HUDEP-2 (cell line): ENCODE results near the gene PSAP.

Experiments used
- DNase-seq, 76 experiments: peaks; one replicate each; lab custom pipeline; 2025; ENCODE audit not compliant: unreplicated experiment in 76 of 76; lab: John Stamatoyannopoulos, UW

The PSAP gene

DNA sequence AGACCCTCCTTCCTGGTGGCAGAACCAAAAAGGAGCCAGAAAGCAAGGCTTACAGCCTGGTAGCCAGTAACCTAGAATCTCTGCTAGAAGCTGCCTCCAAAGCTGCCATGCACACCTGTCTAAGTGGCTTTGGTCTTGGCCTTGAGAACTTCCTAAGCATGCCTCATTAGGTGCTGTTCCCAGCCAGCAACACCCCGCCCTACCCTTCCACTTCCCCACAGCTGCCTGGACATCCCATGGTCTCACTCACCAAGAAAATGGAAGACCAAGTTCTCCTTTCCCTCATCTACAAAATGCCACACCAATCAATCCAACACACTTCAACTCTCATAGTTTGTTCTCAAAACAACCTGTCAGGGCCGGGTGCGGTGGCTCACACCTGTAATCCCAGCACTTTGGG is 4.2 kb downstream of the PSAP start:
- no peak for DNase-seq

DNA sequence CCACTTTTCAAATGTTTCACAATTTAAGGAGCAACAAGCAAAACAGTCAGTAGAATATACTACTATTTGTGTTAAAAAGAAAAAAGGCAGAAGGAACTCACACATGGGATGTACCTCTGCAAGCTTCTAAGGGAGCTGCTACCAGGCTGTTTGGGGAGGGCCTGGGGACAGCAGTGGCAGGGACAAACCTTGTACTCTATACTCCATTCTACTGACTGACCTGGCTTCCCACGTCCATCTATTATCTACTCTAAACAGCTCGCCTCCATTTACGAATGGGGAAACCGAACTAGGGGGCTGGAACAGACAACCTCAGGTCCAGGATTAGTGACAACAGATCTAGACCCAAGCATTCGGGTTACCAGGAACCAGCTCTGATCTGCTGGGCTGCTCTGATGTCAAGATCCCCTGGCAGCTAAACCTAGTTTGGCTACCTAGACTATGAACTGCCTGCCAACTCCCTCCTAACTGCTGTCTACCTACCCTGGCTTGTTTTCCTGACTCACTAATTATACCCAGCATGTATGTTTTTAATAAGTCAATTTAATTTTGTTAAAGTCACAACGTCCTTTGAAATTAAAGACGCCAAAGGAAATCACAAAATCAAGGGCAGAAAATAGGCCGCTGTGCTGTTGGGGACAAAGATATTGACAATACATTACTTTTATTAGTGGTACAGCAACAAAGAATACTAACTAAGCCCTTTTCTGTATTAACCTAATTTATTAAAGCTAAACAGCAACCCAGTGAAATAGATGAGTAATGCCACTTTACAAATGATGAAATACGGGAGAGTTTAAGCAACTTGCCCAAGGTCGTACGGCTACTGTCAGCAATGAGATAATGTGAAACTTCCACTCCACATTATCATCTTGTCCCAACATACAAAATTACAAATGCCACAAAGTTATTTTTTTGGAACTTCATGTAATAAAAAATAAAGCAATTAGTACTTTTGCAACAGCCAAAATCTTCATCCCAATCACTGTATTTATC is 5.3 kb downstream of the PSAP start:
- DNase-seq = no peak

GRCh38 chr10:71844695-71845094 is 6.4 kb downstream of the PSAP start:
- DNase-seq = no peak

DNA sequence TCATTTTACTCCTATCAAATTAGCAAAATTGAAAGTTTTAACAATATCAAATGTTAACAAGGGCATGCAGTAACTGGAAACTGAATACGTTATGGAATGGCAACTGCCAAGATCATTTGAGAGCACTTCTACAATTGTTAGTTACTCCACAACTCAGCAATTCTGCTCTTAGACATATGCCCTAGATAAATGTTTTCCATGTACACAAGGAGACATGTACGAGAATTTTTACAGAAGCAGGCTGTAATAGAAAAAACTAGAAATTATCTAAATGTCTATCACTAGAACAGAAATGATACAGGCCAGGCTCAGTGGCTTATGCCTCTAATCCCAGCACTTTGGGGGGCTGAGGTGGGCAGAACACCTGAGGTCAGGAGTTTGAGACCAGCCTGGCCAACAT is 7.0 kb downstream of the PSAP start:
- DNase-seq = no peak

- DNase-seq = no peak
These were observed 8.0 kb downstream of the PSAP start for GRCh38 chr10:71842856-71843686.

- no peak for DNase-seq
These were observed 8.6 kb downstream of the PSAP start for GRCh38 chr10:71842422-71842821.

DNA sequence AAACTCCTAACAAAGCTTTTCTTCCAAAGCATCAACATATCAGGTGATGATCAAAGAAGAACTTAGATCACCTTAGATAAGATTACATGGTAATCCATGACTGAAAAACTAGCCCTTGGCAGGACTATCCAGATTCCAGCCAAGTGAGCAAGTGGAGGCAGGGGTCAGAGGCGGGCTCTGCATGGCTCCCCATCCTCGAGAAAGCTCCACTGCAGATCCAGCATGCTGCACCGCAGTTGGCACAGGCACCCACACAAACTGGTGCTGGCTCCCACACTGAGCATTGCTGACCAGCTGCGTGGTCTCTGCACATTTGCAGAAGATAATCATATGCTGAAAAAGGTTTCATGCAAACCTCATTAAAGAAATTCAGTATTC is 10.1 kb downstream of the PSAP start:
- no peak for DNase-seq

GRCh38 chr10:71840177-71840957 is 10.7 kb downstream of the PSAP start:
- DNase-seq = peak in 22 of 76 experiments; percentile 8 to 44 (median 22)

DNA sequence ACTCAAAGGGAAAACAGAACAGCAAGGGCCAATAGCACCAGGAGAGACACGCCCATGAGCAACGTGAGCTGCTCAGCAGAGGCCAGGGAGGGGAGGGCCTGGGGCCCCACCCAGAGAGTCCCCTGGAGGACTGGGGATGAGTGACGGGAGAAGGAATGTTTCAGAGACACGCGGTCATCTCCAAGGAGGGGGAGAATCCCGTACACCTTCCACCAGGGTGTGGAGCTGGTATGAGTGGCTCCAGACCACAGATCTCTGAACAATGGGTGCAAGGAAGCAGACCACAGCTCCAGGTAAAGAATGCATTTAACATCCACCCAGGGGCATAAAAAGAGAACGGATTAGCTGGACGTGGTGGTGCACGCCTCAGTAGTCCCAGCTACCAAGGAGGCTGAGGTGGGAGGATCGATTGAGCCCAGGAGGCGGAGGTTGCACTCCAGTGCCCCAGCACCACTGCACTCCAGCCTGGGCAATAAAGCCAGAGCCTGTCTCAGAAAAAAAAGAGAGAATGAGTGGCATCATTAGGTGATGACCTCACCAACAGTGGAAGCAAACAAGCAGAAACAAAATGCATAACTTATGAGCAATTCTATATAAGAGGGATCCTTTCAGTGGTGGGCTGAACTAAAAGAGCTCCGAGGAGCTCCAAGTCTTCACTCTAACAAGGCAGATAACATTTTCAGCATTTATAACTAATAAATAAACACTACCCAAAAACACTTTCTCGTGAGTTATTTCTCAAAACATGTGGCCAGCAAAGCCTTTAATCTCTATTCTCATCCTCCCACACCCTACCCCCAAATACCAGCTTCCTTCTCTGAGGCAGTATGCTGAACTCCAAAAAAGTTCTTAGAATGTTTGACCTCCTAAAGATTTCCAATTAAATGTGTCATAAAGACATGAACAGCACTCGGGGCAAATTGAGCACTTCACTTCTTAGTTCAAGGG is 12.5 kb downstream of the PSAP start:
- peak in 5 of 76 experiments; percentile 6 to 15 (median 11) for DNase-seq

GRCh38 chr10:71837098-71837827 is 13.8 kb downstream of the PSAP start:
- DNase-seq = peak in 2 of 76 experiments; percentile 4 to 5

- no peak for DNase-seq
These were observed 14.5 kb downstream of the PSAP start for GRCh38 chr10:71836596-71836974.

DNA sequence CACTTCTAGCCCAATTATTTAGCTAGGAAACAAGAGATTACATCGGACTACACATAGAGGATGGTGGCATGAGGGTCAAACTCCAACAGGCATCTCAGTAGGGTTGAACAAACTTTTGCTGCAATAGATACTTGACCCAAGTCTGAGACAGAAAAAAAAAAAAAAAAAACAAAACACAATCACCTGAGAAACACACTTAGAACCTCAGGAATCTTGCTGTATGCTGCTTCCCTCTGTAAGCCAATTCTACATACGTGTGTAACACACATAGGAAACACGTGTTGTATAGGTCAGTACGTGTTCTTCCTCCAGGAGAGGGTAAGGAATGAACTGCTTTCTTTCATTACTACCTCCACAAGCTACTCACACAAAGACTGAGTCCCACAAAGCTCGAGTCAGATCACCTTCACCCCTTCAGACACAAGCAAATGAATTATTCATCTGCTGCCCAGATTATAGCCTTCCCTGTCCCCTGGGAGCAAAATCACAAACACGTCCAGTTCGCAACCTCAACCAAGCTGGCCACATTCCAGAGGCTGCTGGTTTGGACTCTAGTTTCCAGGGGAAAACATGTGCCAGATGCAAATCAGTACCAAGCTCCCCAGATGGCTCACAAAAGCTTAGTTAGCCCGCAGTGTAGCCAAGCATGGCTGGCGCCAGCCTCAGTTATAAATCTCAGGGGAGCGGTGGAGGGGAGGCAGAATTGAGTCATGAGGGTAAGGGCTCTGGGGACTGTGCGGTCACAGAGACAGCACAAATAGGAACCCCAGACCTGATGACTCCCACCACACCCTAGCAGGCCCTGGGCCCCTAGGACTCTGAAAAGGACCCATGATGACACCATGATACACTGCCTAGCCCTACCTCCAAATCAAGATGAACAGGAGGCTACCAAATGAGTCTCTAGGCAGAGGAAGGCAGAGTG is 15.1 kb downstream of the PSAP start:
- DNase-seq = no peak

DNA sequence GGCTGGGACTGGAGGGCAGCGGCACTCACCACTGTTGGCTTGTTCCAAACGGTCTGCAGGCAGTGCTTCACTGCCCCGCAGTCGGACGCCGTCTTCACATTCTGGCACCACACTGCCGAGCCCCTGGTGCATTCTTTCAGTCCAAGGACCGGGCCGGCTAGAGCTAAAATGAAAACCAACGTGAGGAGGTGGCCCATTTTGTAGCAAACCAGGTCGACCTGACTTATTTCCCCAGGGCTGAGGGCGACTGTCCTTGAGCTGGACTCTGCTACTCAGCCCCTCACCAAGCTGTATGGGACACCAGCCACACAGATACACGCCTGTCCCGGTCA is 16.7 kb downstream of the PSAP start:
- no peak for DNase-seq

DNA sequence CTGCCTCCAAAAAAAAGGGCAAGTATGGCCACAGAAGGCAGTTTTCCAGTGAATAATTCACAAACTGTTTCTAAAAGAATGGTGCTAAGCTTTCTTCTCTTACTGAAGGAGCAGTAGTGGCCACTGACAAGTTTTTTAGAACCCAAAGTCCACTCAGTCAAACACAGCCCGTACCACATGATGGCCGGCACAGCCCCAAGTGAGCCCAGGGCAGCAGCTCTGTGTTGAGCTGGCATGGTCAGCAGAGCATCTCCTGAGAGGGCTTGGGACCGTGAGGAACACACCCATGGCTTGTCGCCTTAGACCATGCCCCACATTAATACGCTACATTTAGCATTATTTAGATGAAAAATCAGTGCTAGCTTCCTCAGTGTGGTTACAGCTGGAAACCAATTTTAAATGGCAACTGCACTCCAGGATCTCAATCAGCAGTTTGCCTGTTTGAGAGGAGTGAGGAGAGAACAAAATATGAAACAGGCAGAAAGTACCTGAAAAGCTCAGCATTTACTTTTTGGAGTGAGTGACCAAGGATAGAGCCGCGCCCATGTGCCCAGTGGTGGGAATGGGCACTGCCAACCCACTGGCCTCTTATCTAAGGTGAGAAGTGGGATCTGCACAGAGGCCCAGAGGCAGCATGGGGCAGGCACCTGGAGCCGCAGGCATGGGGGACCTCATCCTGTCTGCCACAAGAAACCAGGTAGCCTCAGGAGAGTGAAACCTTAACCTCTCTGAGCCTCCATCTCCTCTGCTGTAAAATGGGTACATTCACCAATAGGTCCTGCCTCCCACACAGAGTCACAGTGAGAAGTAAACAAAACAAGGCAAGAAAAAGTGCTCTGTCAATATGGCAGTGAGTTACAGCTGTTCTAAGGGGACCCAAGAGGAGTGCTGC is 17.4 kb downstream of the PSAP start:
- no peak for DNase-seq

DNA sequence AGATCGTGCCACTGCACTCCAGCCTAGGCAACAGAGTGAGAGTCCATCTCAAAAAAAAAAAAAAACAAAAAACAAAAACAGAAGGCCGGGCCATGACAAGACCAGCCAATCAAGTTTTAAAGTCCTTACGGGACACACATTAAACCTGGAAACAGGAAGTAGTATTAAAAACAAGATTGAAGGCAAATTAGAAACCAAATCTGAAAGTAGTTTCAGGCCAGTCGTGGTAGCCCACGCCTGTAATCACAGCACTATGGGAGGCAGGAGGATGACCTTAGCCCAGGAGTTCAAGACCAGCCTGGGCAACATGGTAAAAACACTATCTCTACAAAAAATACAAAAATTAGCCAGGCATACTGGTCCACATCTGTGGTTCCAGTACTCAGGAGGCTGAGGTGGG is 18.1 kb downstream of the PSAP start:
- DNase-seq = no peak

DNA sequence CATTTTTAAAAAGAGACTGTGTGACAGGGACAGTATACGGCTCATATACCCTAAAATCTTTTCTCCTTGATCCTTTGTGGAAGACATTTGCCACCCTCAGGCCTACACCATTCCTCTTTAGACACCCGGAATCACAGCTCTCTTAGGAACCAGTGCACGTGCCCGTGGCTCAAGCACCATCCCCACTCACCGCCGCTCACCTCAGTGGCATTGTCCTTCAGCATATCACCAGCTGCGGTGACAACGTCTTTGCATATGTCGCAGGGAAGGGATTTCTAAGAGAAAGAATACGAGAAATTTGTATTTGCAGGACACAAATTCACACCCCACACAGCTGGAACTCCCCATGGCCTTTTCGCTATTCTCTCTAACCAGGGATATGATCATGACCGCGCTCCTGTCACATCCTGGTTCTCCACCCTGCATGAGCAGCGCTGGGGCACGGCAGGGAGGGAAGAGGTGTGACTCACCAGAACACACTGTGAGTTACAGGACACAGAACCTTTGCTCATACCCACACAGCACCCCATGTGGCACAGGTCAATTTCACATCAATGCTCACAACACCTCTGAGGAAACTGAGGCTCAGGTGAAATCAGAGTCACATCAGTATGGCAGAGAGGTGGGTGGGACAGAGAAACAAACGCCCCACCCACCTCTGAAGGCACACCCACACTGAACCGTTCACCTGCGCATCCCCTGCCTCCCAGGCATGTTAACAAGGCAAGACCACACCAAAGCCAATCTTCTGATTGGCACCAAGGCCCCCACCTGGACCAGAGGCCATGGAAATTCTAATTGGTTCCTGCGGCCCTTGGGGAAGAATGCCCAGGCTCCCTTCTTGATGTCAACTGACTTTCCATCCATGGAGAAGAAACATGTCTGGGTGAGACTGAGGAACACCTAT is 19.2 kb downstream of the PSAP start:
- no peak for DNase-seq
